Mammary epithelial cell (primary cell): ENCODE data around the gene SLC66A3.

Experiments used
- EZH2 ChIP-seq: IDR thresholded peaks from 2 replicates; pipeline ENCODE4 v1.6.1; 2012; ENCODE audit warnings: low read length, inconsistent platforms, borderline replicate concordance
- TF ChIP-seq, protein P1 (sequence below), 2 donors: IDR thresholded peaks in 1 of 2; conservative IDR thresholded peaks in 1 of 2; 2 replicates each; pipeline ENCODE4 v1.5.1; 2011 to 2012; ENCODE audit warnings: inconsistent platforms in 2 of 2, low read length in 2 of 2, mild to moderate bottlenecking in 2 of 2, control low read depth in 1 of 2, low read depth in 1 of 2; ENCODE audit not compliant: insufficient read depth in 1 of 2; ENCODE audit errors: extremely low read depth in 1 of 2

DNA sequence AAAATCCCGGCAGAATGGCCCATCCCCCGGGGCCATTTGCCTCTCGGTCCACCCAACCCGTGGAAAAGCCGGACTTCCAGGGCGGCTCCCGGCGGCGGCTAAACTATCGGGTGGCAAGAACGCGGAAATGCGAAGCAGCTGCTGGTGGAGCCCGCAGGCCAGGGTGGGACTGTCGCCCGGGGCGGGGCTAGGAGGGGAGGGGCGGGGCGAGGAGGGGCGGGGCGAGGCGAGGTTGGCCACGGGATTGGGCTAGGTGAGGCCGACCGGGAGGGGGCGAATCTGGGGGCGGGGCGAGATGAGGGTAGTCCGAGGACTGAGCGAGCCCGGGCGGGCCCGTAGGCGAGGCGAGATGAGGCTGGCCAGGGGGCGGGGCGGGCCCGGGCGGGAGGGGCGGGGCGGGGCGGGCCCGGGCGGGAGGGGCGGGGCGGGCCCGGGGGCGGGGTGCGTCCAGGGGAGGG lies 315 bp upstream of the SLC66A3 start:
- no peak for TF ChIP-seq EZH2
- TF ChIP-seq, protein P1, sequence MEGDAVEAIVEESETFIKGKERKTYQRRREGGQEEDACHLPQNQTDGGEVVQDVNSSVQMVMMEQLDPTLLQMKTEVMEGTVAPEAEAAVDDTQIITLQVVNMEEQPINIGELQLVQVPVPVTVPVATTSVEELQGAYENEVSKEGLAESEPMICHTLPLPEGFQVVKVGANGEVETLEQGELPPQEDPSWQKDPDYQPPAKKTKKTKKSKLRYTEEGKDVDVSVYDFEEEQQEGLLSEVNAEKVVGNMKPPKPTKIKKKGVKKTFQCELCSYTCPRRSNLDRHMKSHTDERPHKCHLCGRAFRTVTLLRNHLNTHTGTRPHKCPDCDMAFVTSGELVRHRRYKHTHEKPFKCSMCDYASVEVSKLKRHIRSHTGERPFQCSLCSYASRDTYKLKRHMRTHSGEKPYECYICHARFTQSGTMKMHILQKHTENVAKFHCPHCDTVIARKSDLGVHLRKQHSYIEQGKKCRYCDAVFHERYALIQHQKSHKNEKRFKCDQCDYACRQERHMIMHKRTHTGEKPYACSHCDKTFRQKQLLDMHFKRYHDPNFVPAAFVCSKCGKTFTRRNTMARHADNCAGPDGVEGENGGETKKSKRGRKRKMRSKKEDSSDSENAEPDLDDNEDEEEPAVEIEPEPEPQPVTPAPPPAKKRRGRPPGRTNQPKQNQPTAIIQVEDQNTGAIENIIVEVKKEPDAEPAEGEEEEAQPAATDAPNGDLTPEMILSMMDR (conservative IDR thresholded peaks at IDR 0.05 in 1 of 2, IDR thresholded peaks at IDR 0.05 in 1 of 2; ENCODE audit: extremely low read depth in 1 of 2, insufficient read depth in 1 of 2, low read depth in 1 of 2, low read length in 2 of 2): no peak
